ENCODE data around the gene CBX6. TPM values are rescaled to one million over a fixed set of nuclear protein-coding genes. Genes with fewer than 3 reads are reported as not detected.

The CBX6 gene
- total RNA-seq, 1 donor = 87.7 TPM

DNA sequence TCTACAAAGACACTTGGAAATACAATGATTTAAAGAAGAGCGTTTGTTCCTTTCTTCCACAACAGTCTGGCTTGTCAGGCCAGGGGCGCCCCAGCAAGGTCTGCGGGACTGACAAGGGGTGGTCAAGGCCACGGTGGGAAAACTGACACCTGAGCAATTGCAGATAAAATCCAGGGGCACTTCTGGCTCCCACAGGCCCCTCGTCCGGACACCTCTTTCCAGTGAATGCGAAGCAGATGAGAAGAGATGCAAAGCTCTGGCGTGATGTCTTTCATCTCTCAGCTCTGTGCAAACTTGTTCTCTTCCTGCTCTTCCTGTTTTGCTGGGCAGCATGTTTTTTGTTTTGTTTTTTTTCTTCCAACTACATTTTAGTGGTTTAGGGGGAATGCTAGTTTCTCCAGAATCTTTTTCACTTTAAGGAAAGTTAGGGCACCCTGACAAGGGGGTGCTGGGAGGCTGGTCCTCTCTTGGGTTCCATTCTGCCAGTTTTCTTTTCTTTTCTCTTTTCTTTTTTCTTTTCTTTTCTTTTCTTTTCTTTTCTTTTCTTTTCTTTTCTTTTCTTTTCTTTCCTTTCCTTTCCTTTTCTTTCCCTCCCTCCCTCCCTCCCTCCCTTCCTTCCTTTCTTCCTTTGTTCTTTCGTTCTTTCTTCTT lies 11.1 kb upstream of the CBX6 start:
- DNase-seq (ENCODE audit: low read depth) = no peak
- TF ChIP-seq, protein P1, sequence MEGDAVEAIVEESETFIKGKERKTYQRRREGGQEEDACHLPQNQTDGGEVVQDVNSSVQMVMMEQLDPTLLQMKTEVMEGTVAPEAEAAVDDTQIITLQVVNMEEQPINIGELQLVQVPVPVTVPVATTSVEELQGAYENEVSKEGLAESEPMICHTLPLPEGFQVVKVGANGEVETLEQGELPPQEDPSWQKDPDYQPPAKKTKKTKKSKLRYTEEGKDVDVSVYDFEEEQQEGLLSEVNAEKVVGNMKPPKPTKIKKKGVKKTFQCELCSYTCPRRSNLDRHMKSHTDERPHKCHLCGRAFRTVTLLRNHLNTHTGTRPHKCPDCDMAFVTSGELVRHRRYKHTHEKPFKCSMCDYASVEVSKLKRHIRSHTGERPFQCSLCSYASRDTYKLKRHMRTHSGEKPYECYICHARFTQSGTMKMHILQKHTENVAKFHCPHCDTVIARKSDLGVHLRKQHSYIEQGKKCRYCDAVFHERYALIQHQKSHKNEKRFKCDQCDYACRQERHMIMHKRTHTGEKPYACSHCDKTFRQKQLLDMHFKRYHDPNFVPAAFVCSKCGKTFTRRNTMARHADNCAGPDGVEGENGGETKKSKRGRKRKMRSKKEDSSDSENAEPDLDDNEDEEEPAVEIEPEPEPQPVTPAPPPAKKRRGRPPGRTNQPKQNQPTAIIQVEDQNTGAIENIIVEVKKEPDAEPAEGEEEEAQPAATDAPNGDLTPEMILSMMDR (IDR thresholded peaks at IDR 0.05; ENCODE audit: insufficient read depth, low read length) = no peak
- no peak overlapping the region for H3K4me3 ChIP-seq (ENCODE audit: low read depth, low read length)

DNA sequence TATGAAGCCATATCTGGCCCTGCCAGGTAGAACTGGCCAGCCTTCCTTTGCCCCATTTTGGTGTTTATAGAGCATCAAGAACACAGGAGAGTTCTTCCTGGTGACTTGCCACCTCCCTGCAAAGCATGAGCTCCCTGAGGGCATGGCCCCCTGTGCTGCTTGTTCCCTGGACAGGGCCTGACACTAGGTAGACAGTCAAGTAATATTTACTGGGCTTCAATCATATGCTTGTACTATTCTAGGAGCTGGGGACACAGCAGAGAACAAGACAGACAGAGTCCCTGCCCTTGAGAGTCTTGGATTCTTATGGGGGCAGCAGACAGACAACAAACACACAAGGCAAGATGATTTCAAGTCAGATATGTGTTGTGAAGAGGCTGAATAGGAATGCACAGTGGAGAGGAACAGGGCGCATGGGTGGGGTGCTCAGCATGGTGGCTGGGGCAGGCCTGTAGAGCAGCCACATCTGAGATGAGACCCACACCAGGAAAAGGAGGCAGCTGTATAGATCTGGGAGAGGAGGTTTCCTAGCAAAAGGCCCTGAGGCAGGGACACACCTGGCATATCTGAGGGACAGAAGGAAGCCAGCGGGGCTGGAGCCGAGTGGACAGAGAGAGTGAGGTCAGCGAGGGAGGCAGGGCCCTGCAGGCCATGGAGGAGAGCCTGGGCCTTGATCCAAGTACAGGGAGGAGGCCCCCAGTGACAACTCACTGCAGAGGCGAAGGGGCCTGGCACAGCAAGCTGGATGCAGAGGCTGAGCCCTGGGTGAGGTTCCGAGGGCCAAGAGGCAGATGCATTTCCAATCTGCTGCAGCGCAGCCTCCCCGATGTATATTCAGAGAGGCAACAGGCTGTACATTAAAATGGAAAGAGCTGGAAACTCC lies 10.2 kb upstream of the CBX6 start:
- TF ChIP-seq, protein P1 (IDR thresholded peaks at IDR 0.05; ENCODE audit: insufficient read depth, low read length) = no peak
- DNase-seq (ENCODE audit: low read depth) = peak; percentile 67
- H3K4me3 ChIP-seq (ENCODE audit: low read depth, low read length) = no peak overlapping the region

DNA sequence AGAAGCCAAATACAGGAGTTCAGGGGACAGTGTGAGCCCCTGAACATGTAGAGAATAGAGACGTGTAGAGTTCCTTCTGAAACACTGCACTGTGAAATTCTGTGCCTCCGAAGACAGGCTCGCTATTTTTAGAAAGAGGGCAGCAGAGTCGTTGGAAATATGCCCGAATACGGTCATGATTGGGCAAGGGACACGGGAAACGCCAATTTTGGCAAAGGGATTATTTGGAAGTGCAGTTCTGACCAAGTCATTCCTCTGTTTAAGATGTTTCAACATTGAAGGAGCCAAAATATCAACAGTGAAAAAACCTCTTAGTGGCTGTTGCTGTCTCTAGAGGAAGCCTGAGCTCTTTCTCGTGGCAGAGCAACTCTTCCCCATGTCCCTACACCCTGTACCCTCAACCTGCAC lies 9.5 kb upstream of the CBX6 start:
- H3K4me3 ChIP-seq (ENCODE audit: low read depth, low read length) = peak overlapping the region; percentile 28
- DNase-seq (ENCODE audit: low read depth) = peak; percentile 96
- TF ChIP-seq, protein P1 (IDR thresholded peaks at IDR 0.05; ENCODE audit: insufficient read depth, low read length) = peak; percentile 20

DNA sequence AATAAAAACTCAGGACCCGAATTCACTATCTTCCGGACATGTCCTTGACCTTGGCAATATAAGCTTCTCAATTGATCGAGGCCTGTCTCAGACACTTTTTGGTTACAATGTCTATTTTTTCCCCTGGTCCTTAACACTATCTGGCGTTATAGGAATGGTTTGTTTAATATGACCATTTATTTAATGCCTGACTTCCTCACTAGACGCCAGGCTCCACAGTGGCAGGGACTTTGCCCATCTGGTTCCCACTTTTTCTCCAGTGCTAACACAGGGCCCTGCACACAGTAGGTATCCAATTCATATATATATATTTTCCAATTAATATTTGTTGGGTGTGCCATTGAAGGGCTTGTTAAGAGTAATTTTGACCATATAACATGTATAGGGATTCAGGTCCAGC lies 7.9 kb upstream of the CBX6 start:
- H3K4me3 ChIP-seq (ENCODE audit: low read depth, low read length) = no peak overlapping the region
- DNase-seq (ENCODE audit: low read depth) = no peak
- TF ChIP-seq, protein P1 (IDR thresholded peaks at IDR 0.05; ENCODE audit: insufficient read depth, low read length) = no peak

DNA sequence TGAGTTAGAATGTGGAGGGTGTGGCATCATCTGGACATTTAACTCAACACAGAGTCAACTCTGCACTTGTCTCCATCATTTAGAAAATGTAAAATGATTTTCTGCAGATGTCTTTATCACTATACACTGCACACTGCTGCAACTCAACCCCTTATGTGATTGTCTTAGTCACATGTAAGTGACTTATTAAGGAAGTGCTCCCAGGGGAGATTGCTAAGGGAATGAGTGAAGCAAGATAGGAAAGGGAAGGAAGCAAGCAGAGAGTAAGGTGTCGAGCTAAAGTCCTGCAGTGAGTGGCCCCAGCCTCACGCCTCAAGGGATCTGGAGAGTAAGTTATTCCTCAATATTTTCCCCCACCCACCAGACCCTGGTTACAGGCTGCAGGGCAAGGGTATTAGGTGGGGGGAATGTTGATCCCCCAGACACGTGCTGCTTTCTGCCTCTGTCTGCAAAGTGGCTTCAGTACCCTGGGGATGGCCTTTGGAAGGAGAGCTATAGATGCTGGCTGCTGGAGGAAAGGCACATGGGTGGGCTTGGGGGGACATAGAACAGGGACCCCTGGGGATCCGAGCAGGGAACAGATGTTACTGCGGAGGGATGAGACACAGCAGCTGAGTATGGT lies 7.2 kb upstream of the CBX6 start:
- no peak overlapping the region for H3K4me3 ChIP-seq (ENCODE audit: low read depth, low read length)
- TF ChIP-seq, protein P1 (IDR thresholded peaks at IDR 0.05; ENCODE audit: insufficient read depth, low read length) = no peak
- no peak for DNase-seq (ENCODE audit: low read depth)

DNA sequence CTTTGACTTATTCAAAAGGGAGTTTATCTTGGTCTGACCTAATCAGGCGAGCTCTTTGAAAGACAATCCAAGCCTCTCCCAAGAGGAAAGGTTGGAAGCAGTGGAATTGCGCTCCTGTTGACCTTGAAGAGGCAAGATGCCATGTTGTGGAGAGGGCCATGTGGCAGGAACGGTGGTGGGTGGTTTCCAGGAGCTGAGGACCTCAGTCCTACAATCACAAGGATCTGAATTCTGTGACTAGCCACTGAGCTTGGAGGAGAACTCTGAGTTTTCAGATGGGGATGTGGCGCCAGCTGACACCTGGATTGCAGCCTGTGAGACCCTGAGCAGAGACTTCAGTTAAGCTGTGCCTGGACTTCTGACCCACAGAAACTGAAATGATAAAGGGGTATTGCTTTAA lies 6.0 kb upstream of the CBX6 start:
- TF ChIP-seq, protein P1 (IDR thresholded peaks at IDR 0.05; ENCODE audit: insufficient read depth, low read length) = no peak
- DNase-seq (ENCODE audit: low read depth) = no peak
- no peak overlapping the region for H3K4me3 ChIP-seq (ENCODE audit: low read depth, low read length)
